ENCODE data around the gene AFF1.

The AFF1 gene

DNA sequence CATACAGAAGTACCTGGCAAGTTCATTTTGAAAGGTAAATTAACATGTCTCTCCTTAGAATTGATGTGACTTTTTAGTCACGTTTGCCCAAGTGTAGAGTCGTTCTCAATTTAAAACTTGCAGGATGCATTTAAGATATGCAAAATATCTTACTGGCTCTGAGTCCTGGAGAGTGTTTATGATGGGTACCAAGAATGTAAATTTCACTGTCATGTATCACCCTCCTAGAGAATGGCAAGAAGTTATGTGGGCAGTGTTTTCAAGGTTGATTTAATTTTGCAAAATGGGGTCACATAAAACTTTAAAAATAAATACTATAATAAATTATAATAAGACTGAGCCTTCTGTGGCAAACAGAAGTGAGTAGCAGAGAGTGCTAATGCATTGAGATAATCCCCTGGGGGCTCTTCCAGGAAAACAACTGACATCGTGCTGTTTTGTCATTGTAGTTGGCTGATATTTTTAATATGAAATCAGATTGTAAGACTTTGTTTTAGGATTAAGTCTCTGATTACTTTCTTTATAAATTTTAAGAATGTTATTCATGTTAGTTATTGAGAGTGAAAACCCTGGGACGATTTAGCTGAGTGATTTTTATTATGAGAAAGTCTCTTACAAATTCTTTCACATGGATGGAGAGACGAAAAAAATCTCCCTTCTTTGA, 103.0 kb downstream of the AFF1 start:
- no peak for DNase-seq

DNA sequence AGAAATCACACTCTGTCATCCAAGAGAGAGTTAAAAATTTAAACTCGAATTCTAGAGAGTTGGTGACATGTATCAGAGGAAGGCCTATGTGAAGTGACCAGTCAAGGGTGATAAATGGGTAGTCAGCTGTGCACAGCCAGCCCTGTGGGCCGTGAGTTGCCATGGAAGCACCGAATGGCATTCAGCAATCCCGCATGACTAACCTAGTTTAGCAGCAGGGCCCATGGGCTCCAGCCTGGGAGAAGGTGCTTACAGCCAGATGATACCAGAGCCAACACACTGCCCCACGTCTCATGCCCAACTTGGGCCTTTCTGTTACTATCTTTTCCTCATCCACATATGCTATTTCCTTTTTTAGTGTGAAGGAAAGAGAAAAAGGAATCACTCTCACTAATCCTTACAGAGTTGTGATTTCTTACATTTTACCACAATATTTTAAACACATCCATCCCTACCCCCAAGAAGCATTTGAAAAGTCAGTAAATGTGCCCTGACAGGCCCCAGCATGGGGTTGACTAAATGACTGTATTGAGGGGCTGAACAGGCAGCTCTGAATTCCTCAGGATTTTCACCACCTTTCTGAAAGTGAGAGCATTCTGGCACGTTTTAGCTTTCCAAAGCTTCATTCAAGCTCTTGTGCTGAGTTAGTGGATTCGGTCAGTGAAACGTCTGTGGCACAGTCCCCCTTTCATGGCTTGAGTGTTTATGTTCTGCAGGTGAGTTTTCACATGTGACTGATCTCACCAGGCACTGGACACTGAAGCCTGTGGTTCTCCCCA, 104.2 kb downstream of the AFF1 start:
- DNase-seq = no peak

DNA sequence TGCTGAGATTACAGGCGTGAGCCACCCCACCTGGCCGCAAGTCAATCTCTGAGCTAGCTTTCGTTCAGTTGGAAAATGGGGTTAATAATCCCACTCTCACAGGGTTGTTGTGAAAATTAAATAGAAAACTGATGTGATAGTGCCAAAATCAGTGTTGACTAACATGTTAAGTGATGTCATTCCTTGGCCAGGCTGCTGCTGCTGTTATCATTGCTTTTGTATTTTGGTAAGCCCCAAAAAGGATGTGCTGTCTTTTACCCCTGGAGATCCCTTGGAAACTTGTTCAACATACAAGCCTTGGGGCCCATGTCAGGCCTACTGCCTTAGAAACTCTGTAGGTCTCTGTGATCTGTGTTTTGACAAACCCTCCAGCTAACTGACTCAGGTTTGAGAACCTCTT, 106.3 kb downstream of the AFF1 start:
- DNase-seq = no peak

DNA sequence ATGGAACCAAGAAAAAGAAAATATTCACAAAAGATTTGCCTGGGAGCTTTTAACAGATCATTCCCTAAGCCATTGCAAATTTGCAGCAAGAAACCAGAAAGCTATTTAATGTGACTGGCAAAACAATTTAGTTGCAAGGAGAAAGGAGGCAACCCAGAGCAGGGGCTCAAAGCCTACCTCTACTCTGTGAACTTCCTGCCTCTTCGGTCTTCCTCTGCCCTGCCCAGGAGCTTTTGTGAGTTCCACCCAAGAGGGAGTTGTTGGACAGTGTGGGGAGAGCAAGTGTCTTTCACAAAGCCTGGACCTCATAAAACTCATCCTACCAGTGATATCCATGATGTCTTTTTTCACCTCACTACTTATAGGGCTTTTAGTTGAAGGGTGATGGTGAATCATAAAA, 107.4 kb downstream of the AFF1 start:
- no peak for DNase-seq

DNA sequence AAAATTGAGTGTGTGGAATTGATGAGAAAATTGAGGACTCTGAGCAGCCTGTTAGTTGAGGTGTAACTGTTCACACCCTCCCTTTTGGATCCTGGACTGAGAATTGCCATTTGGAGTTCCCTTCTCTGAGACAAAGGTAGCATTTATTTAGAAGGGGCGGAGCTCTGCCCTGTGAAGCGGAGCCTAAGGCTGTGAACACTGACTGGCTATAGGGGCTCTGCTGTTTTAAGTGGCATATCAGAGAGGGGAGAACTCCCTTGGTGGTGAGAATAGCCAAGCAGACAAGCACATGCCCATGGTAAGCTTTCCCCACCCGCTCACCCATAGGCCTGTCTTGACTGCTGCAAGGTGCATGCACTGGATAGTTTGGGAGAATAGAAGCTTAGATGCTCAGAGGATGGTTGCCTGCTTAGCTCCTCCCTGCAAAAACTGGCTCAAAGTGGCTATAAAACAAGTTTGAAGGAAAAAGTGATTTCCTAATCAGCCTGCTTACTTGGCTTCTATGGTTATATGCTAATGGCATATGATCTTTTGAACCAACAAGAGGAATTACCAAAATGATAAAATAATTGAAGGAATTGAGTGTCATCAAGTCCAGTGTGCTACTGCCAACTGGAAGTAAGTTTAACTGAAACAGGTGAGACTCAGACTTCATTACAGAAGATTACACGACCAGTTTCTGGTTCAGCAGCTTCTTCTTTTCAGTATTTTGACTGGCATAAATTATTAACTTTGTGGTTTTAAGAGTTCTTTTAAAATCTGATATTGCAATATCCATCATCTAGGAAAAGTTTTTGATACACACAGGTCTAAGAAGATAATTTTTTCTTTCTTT, 108.4 kb downstream of the AFF1 start:
- DNase-seq = no peak

DNA sequence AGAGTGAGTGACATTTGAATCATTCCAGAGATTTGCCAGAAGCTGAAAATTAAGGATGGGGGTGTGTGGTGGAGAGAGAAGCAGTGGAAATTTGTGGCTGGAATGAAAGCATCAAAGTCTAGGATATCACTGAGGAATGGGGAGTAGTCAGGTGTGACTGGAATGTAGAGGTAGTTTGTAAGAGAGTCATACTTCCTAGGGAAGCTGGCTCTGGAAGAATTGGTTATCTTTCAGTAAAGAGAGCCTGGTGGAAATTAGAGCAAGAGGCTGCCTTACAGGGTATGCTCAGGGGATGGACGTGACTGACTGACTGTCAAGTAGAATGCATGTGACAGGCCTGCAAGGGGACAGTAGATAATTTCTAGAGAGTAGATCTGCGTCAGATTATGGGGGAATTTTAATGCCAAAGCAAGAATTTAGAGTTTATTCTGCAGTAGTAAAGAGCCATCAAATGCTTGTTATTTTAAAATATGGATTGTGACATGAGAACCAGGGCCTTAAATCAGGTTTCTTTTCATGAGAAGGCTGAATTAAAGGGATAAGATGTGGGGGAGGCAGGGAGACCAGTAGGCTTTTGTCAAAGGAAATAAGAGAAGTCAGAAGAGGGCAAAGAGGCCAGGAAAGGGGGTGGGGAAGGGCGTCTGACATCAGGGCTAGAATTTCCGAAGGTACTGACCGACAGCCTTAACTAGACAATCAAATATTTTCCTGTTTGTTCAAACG, 109.9 kb downstream of the AFF1 start:
- DNase-seq = no peak

DNA sequence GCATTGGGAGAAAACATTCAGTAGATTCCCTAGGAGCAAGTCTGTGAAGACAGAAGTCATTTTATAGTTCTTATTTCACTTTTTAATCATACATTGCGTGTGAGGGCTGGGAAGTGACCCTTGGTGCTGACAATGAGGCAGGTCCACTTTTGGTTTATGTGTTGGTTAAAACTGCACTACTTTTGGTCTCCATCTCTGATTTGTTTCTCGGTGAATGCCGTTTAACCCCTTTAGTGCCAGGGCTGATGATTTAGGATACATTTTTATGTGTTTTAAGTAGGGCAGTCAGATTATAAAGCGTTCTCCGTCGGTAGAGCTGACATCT, 110.4 kb downstream of the AFF1 start:
- DNase-seq = no peak

DNA sequence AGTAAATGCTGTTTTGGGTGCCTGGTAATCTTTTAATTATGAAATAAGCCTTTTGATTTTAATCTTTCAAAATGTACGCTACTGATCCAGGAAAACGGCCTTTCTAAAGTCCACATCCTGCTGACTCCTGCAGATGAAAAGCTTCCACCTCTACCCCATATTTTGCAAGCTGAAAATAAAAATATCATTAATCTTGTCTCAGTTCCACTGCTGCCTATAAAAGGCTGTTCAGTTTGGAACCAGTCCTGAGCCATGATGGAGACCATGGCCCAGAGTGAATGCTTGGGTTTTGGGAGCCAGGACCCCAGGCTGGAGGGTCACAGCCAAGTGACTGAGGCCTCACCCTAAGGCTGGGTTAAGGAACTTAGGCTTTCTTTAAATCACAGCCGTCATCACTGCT, 110.8 kb downstream of the AFF1 start:
- no peak for DNase-seq

DNA sequence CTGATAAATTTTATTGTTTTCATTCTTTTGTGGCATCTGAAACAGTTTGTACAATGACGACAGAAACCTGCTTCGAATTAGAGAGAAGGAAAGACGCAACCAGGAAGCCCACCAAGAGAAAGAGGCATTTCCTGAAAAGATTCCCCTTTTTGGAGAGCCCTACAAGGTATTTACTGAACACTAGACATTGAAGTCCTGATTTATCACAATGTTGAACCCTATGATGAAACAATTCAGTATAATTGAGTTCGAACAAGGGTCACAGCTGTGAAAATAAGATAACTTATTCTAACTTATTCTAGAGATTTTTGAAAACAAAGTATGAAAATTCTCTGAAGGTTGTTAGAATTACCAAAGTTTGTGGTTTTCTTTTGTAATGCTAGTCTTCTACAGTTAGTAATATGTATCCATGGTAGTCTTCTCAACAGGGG, 111.3 kb downstream of the AFF1 start:
- DNase-seq = no peak

DNA sequence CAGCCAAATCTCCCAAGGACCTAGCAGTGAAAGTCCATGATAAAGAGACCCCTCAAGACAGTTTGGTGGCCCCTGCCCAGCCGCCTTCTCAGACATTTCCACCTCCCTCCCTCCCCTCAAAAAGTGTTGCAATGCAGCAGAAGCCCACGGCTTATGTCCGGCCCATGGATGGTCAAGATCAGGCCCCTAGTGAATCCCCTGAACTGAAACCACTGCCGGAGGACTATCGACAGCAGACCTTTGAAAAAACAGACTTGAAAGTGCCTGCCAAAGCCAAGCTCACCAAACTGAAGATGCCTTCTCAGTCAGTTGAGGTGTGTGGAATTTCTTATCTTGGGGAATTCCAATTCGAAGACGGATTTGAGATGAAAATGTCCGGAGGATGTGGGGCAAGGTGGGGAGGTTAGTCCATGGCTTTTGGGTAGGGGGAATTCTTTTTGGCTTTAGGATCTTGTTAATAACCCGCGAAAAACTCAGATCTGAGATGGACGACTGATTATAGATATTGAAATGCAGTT, 112.5 kb downstream of the AFF1 start:
- DNase-seq = no peak

DNA sequence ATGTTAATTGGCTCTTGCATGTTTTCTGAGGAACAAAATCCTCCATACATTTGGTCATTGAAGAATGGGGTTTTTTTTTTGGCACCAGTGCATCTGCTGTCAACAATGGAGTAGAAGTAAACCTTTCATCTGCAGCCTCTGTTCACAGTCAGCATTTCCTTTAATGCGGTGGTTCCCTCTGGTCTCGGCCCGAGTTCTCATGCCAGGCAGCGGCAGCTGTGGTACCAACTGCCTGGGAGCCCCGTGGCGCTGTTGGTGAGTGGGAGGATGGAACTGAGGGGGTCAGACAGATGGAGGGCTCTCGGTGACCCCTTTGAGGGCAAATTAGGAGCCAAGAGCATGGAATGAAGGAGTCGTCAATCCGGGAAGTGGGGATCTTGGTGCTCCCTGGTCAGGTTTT, 114.7 kb downstream of the AFF1 start:
- DNase-seq = no peak

DNA sequence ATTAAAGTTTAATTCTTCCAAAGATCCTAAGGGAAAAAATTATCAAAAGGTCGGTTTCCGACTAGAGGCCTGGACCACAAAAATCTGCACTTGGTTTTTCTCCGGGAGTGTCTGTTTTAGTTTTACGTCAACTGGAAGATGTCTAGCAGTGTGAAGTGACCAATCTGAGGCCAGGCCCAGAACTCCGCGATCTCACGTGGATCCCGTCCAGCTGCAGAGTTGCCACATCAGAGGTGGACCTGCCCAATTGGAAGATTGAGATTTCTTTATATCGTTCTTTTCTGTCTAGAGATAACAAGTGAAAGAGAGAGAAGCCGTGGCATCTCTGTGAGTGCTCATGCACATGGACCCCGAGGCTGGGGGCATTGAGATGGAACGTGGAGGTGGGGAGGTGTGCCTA, 115.8 kb downstream of the AFF1 start:
- DNase-seq = no peak

DNA sequence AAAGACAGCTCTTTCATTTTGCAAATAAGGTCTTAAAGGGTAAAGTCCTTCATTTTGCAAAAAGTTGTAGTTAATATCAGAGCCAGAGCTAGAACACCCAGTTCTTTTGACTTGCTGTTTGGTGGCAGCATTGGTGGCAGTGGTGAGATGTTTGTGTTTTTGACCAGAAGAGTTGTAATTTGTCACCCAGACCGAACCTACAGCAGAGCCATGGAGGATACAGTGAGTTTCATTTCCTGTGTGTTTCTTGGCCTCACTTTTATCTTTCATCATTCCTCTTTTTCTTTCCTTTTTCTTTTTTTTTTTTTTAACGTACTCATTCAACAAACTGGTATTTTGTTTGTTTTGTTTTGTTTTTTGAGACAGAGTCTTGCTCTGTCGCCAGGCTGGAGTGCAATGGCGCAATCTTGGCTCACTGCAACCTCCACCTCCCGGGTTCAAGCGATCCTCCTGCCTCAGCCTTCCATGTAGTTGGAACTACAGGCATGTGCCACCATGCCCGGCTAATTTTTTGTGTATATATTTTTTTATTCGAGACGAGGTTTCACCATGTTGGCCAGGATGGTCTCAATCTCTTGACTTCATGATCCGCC, 116.4 kb downstream of the AFF1 start:
- DNase-seq = no peak

DNA sequence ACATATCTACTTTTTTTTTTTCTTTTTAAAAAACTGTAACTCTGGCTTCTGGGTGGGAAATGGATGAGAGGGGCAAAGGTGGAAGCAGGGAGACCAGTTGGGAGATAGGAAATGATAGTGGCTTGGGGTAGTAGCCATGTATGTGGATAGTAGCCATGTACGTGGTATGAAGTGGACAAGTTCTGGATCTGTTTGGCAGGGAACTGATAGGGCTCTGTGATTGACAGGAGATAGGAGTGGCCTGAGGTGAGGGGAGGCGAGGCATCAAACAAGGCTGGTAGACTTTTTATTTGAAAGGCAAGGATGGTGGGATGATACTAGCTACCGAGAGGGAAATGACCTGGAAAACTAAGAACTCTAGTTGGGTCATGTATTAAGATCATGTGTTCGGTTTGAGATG, 117.8 kb downstream of the AFF1 start:
- DNase-seq = no peak

DNA sequence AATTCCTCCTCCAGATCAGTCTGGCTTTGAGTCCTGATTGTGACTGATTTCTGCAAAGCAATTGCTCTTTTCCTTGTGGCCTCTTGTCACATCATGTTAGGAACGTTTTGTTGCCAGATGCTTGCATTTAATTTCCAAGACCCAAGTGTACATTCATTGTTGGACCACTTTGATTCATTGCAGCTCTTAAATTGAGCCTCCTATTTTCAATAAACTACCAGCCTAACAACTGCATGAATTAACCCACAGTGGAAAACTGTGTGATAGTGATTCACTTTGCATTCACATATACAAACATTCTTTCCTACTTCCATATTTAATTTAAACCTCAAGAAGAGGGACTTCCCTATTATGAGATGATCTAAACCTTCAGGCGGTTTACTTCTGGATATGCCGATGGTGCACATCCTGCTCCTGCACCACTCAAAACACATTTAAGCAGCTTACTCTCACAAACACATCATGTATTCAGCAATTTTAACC, 118.4 kb downstream of the AFF1 start:
- DNase-seq = no peak

DNA sequence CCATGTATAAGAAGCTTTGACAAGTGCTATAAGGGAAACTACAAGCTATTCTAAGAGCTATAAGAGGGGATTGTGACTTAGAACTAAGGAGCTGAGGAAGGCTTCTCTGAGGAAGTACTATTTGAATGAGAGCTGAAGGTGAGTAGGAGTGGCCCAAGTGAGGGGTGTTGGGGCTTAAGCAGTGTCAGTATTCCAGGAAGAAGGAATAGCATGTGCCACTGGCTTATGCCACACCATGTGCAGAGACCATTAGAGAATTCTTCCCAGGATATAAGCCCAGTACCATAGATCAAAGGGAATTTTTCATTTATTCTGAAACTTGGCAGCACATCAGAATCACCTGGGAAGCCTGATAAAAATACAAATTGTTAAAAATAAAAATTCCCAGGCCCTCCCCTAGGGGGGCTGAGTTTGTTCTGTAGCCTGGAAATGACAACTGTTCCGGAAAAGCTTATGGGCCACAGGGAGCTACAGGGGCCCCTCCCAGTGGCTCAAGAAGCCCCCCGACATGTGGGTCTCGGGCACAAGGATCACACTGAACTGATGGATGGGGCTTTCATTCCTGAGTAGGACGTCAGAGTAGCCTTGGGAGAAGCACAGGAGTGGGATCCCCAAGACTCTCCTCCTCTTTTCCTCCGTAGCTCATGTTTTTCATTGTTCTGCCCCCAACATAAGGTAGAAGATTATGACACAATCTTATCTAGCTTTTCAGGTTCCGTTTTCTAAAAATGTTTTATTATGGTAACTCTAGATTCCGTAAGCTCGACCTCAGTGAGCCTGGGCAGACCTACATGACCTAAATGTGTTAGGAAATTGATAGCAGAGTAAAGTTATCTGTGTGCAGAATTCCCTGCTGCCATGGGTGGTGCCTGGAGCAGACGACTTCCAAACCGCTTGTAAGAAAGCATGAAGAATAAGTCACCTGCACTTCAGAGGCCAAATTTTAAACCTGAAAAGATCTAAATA, 119.3 kb downstream of the AFF1 start:
- DNase-seq = no peak

DNA sequence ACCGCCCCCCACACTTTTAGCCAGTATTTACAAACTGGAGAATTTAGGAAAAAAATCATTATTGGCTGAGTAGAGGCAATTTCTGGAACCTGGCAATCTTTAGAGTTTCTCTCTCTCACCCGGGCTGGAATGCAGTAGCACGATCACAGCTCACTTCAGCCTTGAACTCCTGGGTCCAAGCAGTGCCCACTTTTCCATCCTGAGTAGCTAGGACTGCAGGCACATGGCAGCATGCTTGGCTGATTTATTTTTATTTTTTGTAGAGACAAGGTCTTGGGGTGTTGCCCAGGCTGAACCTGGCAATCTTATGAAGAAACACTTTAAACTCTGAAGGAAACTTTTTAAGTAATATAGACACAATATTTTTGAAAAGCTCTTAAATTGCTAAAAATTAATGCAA, 120.1 kb downstream of the AFF1 start:
- DNase-seq = no peak

DNA sequence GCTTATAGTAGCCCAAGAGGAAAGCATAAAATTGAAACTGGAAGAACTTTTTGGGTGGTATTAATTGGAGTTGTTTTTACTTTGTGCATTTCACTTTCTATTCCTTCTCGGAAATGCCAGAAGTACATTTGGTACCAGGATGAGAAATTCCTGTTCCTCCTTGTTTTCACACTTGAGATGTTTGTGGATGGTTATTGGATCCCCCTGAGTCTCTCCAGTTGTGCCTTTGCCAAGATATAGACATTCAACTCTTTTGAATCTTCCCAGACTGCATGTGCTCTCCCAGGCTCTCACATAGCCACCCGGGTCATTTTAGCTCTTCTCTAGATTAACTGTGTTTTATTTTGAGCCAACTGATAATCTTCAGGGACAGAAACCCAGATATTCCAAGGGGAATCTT, 120.5 kb downstream of the AFF1 start:
- DNase-seq = no peak

DNA sequence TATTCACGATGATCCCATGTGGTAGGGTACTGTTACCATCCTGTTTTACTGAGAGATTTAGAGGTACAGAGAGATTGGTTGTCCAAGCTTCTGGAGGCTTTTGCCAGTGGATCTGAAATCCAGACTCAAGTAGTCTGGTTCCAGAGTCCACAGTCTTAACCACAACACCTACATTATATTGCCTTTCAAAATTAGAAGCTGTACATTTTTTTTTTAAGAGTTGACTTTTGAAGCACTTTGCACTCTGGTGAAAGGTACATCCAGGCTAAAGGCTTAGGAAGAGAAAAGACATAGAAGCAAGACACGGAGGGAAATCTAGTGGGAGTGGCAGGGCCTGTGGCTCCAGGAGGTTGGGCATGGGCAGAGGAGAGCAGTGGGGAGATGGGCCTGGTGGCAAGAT, 122.1 kb downstream of the AFF1 start:
- DNase-seq = no peak

DNA sequence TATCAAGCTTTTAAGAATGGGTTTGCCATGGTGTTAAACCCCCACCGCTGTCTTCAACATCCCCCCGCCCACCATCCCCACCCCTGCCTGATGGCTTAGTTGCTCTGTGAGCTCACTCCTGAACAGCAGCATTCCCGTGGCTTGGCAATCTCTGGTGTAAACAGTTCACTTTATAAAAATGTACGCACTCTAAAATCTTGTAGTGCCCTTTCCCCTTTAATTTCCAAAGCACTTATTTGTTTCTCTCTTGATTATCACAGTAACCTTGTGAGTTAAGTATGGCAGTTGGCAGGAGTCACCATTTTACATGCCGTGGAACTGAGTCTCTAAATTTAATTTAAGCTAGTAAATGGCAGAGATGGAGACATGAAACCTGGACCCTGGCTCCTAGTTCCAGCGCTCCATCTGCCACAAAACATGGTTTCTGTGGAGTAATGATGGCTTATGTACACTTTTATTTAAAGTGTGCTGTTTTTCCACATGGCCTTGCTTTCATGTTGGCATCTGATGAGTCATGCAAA, 123.1 kb downstream of the AFF1 start:
- DNase-seq = no peak

Data from CD4-positive, alpha-beta T cell treated with Interferon alpha-2 for 1 hour (primary cell).